ENCODE measurements around the gene CCNYL1.

CCNYL1 gene
- 8.7 to 21.5 (median 12.4) reads per million in 9 experiments for total RNA-seq

- no peaks in the 10 kb centered on the region for H3K9me3 Mint-ChIP-seq
- peaks cover 10 to 25% of the 10 kb centered on the region in 2 donors for H3K4me1 Mint-ChIP-seq (ENCODE audit: low read depth in 2 of 2)
- peak; percentile 93 for ATAC-seq (replicated peaks)
These were observed at the start of gene CCNYL1 for GRCh38 chr2:207710814-207711740. CCNYL1 (plus strand) TSS chr2:207711640; CDS start chr2:207711897, 257 bp downstream.

GRCh38 chr2:207662203-207662602 lies 49.2 kb upstream of the CCNYL1 start:
- peak; percentile 69 for ATAC-seq (replicated peaks)

More at GRCh38 chr2:207710814-207711740, at the start of gene CCNYL1:
- H3K4me3 Mint-ChIP-seq, result peak within 1 kb of the TSS; percentile 95 to 97
- H3K36me3 Mint-ChIP-seq (ENCODE audit: insufficient read depth), result peaks cover 16% of the 10 kb centered on the region
- peak; percentile 96 to 97 (median 96) for DNase-seq
- H3K27me3 Mint-ChIP-seq, result no peaks in the 10 kb centered on the region
- H3K27ac Mint-ChIP-seq, result peak within 1 kb of the TSS; percentile 90

GRCh38 chr2:207663870-207664545 lies 47.4 kb upstream of the CCNYL1 start:
- H3K27ac Mint-ChIP-seq, result no peak overlapping the region
- no peaks in the 10 kb centered on the region for H3K36me3 Mint-ChIP-seq (ENCODE audit: insufficient read depth)
- H3K4me1 Mint-ChIP-seq (ENCODE audit: low read depth in 2 of 2), result no peaks in the 10 kb centered on the region
- H3K4me3 Mint-ChIP-seq, result no peak overlapping the region
- DNase-seq, result no peak
- H3K27me3 Mint-ChIP-seq, result no peaks in the 10 kb centered on the region
- ATAC-seq (replicated peaks), result no peak
- no peaks in the 10 kb centered on the region for H3K9me3 Mint-ChIP-seq

More at GRCh38 chr2:207662203-207662602, 49.2 kb upstream of the CCNYL1 start:
- Mint-ChIP-seq H3K27me3 (no peaks in the 10 kb centered on the region), H3K9me3 (no peaks in the 10 kb centered on the region), H3K27ac (no peak overlapping the region), H3K36me3 (ENCODE audit: insufficient read depth) (no peaks in the 10 kb centered on the region), H3K4me3 (no peak overlapping the region), H3K4me1 (ENCODE audit: low read depth in 2 of 2) (no peaks in the 10 kb centered on the region)
- DNase-seq, result no peak

DNA sequence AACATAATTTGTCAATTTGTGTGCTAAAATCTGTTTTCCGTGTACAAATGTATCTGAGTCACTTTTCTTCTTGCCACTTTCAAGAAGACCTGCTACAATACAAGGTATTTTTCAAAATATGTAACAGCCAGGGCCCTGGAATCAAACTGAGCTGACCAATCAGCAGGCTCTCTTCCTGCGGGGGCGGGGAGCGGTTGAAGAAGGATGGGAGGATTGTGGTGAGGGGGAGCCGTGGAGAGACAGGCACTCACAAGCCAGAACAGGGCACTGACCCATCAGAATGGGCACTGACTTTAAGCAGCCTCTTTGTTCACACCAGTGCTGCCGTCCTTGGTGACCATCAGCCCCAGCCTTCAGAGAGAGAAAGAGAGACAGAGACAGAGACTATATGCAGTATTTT lies 40.6 kb upstream of the CCNYL1 start:
- Mint-ChIP-seq H3K27me3 (peaks cover 2 to 9% of the 10 kb centered on the region in 2 donors), H3K9me3 (no peaks in the 10 kb centered on the region), H3K4me1 (ENCODE audit: low read depth in 2 of 2) (no peaks in the 10 kb centered on the region), H3K27ac (no peak overlapping the region), H3K36me3 (ENCODE audit: insufficient read depth) (no peaks in the 10 kb centered on the region), H3K4me3 (no peak overlapping the region)
- no peak for DNase-seq
- no peak for ATAC-seq (replicated peaks)

GRCh38 chr2:207673431-207673830 lies 38.0 kb upstream of the CCNYL1 start:
- DNase-seq (no peak), ATAC-seq (replicated peaks) (no peak)
- Mint-ChIP-seq H3K4me1 (ENCODE audit: low read depth in 2 of 2) (no peaks in the 10 kb centered on the region), H3K36me3 (ENCODE audit: insufficient read depth) (no peaks in the 10 kb centered on the region), H3K4me3 (no peak overlapping the region), H3K9me3 (no peaks in the 10 kb centered on the region), H3K27ac (no peak overlapping the region), H3K27me3 (peaks cover 6 to 22% of the 10 kb centered on the region in 2 donors)

- Mint-ChIP-seq H3K4me3 (no peak overlapping the region), H3K9me3 (no peaks in the 10 kb centered on the region), H3K27me3 (peaks cover 6 to 24% of the 10 kb centered on the region in 2 donors), H3K27ac (no peak overlapping the region), H3K36me3 (ENCODE audit: insufficient read depth) (no peaks in the 10 kb centered on the region), H3K4me1 (ENCODE audit: low read depth in 2 of 2) (no peaks in the 10 kb centered on the region)
- no peak for DNase-seq
- ATAC-seq (replicated peaks), result no peak
These were observed 37.1 kb upstream of the CCNYL1 start for GRCh38 chr2:207674266-207674774.

DNA sequence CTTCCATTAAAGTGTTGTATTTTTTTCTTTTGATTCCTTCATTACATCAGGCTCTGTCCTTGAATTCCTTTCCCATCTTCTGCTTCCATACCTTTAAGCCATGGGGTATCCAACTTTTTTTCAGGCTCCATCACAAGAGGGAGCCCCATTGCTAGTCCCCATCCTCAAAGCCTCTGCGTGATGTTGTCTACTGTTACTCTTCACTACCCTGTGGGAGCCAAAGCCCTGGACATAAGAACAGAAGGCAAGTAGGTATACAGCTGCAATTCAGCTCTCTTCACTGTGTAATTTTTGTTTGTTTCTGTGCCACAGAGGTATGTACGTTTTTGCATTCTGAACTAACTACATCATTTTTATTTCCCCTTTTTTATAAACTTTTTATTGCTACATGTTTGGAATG lies 36.6 kb upstream of the CCNYL1 start:
- H3K4me3 Mint-ChIP-seq, result no peak overlapping the region
- no peak for ATAC-seq (replicated peaks)
- no peak overlapping the region for H3K27ac Mint-ChIP-seq
- no peak for DNase-seq
- no peaks in the 10 kb centered on the region for H3K36me3 Mint-ChIP-seq (ENCODE audit: insufficient read depth)
- peaks cover 11 to 29% of the 10 kb centered on the region in 2 donors for H3K27me3 Mint-ChIP-seq
- H3K4me1 Mint-ChIP-seq (ENCODE audit: low read depth in 2 of 2), result no peaks in the 10 kb centered on the region
- H3K9me3 Mint-ChIP-seq, result no peaks in the 10 kb centered on the region

- ATAC-seq (replicated peaks), result no peak
- no peak overlapping the region for H3K27ac Mint-ChIP-seq
These were observed 34.5 kb upstream of the CCNYL1 start for GRCh38 chr2:207676827-207677354.

DNA sequence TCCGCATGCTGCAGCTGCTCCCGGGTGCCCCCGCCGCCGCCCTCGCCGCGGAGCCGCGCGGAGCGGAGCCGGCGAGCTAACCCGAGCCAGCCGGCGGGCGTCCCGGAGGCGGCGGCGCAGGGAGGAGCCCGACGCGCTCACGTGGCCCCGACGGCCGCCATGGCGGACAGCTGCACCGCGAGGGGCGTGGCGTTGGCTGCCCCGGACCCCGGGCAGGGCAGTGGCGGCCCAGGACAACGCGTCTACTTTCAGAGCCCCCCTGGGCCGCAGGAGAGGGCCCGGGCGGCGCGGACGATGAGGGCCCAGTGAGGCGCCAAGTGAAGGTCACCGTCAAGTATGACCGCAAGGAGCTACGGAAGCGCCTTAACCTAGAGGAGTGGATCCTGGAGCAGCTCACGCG lies 30.0 kb upstream of the CCNYL1 start:
- no peak for ATAC-seq (replicated peaks)
- H3K4me1 Mint-ChIP-seq (ENCODE audit: low read depth in 2 of 2), result no peaks in the 10 kb centered on the region

More at GRCh38 chr2:207676827-207677354, 34.5 kb upstream of the CCNYL1 start:
- H3K4me1 Mint-ChIP-seq (ENCODE audit: low read depth in 2 of 2), result no peaks in the 10 kb centered on the region
- H3K27me3 Mint-ChIP-seq, result peaks cover 12 to 32% of the 10 kb centered on the region in 2 donors
- no peak overlapping the region for H3K4me3 Mint-ChIP-seq
- H3K36me3 Mint-ChIP-seq (ENCODE audit: insufficient read depth), result no peaks in the 10 kb centered on the region
- no peak for DNase-seq
- no peaks in the 10 kb centered on the region for H3K9me3 Mint-ChIP-seq

GRCh38 chr2:207682557-207682956 lies 28.9 kb upstream of the CCNYL1 start:
- H3K36me3 Mint-ChIP-seq (ENCODE audit: insufficient read depth), result no peaks in the 10 kb centered on the region
- H3K27me3 Mint-ChIP-seq, result peaks cover 6 to 17% of the 10 kb centered on the region in 2 donors
- no peak for DNase-seq
- H3K4me3 Mint-ChIP-seq, result no peak overlapping the region
- no peak overlapping the region for H3K27ac Mint-ChIP-seq
- H3K9me3 Mint-ChIP-seq, result no peaks in the 10 kb centered on the region
- no peak for ATAC-seq (replicated peaks)
- H3K4me1 Mint-ChIP-seq (ENCODE audit: low read depth in 2 of 2), result no peaks in the 10 kb centered on the region

More for the DNA sequence above, 30.0 kb upstream of the CCNYL1 start:
- no peak overlapping the region for H3K4me3 Mint-ChIP-seq
- no peak for DNase-seq
- no peaks in the 10 kb centered on the region for H3K36me3 Mint-ChIP-seq (ENCODE audit: insufficient read depth)
- H3K27ac Mint-ChIP-seq, result no peak overlapping the region
- H3K27me3 Mint-ChIP-seq, result peaks cover 6 to 24% of the 10 kb centered on the region in 2 donors
- no peaks in the 10 kb centered on the region for H3K9me3 Mint-ChIP-seq

GRCh38 chr2:207683438-207683837 lies 28.0 kb upstream of the CCNYL1 start:
- no peak overlapping the region for H3K4me3 Mint-ChIP-seq
- H3K36me3 Mint-ChIP-seq (ENCODE audit: insufficient read depth), result no peaks in the 10 kb centered on the region
- H3K27me3 Mint-ChIP-seq, result peaks cover 6 to 17% of the 10 kb centered on the region in 2 donors
- DNase-seq (no peak), ATAC-seq (replicated peaks) (no peak)
- no peaks in the 10 kb centered on the region for H3K9me3 Mint-ChIP-seq
- no peaks in the 10 kb centered on the region for H3K4me1 Mint-ChIP-seq (ENCODE audit: low read depth in 2 of 2)
- H3K27ac Mint-ChIP-seq, result no peak overlapping the region

DNA sequence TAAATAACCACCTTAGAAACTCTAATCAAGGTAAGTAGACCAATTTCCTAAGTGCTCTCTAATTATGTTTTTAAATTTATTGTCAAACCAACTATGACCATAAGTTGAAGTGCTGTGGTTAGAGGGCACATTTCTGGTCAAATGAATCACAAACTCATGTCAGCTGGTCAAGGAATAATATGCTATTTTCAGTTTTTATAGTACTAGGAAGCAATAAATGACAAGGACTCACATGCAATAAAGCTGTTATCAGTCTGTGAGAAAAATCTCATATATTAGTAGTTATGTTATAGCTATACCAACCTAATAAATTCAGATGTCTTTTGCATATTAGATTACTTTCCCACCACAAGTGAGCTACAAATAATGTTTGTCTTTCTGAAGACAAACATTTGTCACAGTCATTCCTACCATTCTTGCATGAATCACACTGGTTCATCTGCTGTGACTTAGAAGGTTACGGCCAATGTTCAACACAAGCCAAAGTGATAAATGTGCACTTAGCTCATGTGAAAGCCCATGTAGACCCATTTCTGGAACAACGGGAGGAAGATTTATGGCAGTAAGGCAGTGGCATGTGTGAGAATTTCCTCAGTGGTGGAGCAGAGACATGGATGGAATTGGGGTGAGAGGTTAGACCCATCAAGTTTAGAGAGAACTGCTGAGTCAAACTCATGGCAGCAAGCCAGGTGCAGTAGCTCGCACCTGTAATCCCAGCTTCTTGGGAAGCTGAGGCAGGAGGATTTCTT lies 27.4 kb upstream of the CCNYL1 start:
- Mint-ChIP-seq H3K4me1 (ENCODE audit: low read depth in 2 of 2) (no peaks in the 10 kb centered on the region), H3K4me3 (no peak overlapping the region), H3K27ac (no peak overlapping the region), H3K27me3 (peaks cover 6 to 17% of the 10 kb centered on the region in 2 donors), H3K9me3 (no peaks in the 10 kb centered on the region), H3K36me3 (ENCODE audit: insufficient read depth) (no peaks in the 10 kb centered on the region)
- no peak for DNase-seq
- no peak for ATAC-seq (replicated peaks)

GRCh38 chr2:207686812-207687211 lies 24.6 kb upstream of the CCNYL1 start:
- H3K27ac Mint-ChIP-seq, result no peak overlapping the region
- ATAC-seq (replicated peaks) (no peak), DNase-seq (no peak)
- no peaks in the 10 kb centered on the region for H3K9me3 Mint-ChIP-seq
- no peak overlapping the region for H3K4me3 Mint-ChIP-seq
- no peaks in the 10 kb centered on the region for H3K36me3 Mint-ChIP-seq (ENCODE audit: insufficient read depth)
- H3K27me3 Mint-ChIP-seq, result peaks cover 0 to 6% of the 10 kb centered on the region in 2 donors
- no peaks in the 10 kb centered on the region for H3K4me1 Mint-ChIP-seq (ENCODE audit: low read depth in 2 of 2)

All from effector memory CD8-positive, alpha-beta T cell (primary cell).